Right lobe of liver (tissue), 4 donors: ENCODE results near the gene ITPRID1.

Experiments used
- CTCF ChIP-seq, 4 donors: fragments of 200-600 bp in 3 of 4; fragments of 450-650 bp in 1 of 4; IDR thresholded peaks; one replicate each; pipeline versions ENCODE4 v1.5.1 to v1.8.0; 2016 to 2022; ENCODE audit warnings: antibody characterized with exemption in 4 of 4, mild to moderate bottlenecking in 2 of 4
- POLR2A ChIP-seq: fragments of 450-650 bp; IDR thresholded peaks from one replicate; pipeline ENCODE4 v1.6.1; 2017; ENCODE audit warnings: antibody characterized with exemption, mild to moderate bottlenecking
- donor health status: DM: no; HTN: no; CAD: no.
- donor health status: DM: no; HTN: no; CAD: no.
- donor health status: DM: no; HTN: yes; CAD: no.

- TF ChIP-seq CTCF (IDR thresholded peaks at IDR 0.05) (no peak), POLR2A (no peak)
Measured at GRCh38 chr7:31583526-31583925, 69.6 kb downstream of the ITPRID1 start.
